NB4 (cell line): ENCODE results near the gene NACA2.

Experiments
- POLR2A ChIP-seq: IDR thresholded peaks from 2 replicates; pipeline ENCODE4 v1.6.1; 2011; ENCODE audit warnings: mild to moderate bottlenecking; ENCODE audit not compliant: insufficient read length; ENCODE audit errors: extremely low read depth
- TF ChIP-seq, protein P1 (sequence below): IDR thresholded peaks from one replicate; pipeline ENCODE4 v1.5.1; 2012; ENCODE audit warnings: low read depth, low read length

DNA sequence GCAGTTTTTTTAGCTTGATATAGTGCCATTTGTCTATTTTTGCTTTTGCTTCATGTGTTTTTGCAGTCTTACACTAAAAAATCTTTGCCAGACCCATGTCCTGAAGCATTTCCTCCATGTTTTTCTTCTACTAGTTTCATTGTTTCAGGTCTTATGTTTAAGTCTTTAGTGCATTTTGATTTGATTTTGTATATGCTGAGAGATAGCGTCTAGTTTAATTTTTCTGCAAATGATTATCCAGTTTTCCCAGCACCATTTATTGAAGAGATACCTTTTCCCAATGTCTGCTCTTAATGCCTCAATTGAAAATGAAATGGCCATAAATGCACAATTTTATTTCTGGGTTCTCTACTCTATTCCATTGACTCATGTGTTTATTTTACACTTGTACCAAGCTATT lies 40.8 kb upstream of the NACA2 start:
- TF ChIP-seq, protein P1, sequence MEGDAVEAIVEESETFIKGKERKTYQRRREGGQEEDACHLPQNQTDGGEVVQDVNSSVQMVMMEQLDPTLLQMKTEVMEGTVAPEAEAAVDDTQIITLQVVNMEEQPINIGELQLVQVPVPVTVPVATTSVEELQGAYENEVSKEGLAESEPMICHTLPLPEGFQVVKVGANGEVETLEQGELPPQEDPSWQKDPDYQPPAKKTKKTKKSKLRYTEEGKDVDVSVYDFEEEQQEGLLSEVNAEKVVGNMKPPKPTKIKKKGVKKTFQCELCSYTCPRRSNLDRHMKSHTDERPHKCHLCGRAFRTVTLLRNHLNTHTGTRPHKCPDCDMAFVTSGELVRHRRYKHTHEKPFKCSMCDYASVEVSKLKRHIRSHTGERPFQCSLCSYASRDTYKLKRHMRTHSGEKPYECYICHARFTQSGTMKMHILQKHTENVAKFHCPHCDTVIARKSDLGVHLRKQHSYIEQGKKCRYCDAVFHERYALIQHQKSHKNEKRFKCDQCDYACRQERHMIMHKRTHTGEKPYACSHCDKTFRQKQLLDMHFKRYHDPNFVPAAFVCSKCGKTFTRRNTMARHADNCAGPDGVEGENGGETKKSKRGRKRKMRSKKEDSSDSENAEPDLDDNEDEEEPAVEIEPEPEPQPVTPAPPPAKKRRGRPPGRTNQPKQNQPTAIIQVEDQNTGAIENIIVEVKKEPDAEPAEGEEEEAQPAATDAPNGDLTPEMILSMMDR = no peak
- TF ChIP-seq POLR2A = no peak
